Activated CD8-positive, alpha-beta T cell treated with anti-CD3 and anti-CD28 coated beads for 36 hours (primary cell): ENCODE results near the gene MYOZ2. TPM values are rescaled to one million over a fixed set of nuclear protein-coding genes. Genes with fewer than 3 reads are reported as not detected.

Experiments used
- ATAC-seq: fragments of 200-7000 bp; cut with Tn5 transposase; one replicate; pipeline ENCODE4 v1.10.0; 2021; ENCODE audit warnings: mild to moderate bottlenecking, moderate library complexity
- CTCF ChIA-PET: fragments of 350-600 bp; sonication (Branson Sonifier 250); formaldehyde crosslinking; loops from one replicate; lab custom pipeline; 2021; ENCODE audit warnings: antibody characterized with exemption; lab: Charles Lee
- POLR2A ChIA-PET: fragments of 350-600 bp; sonication (Branson Sonifier 250); formaldehyde crosslinking; loops from one replicate; lab custom pipeline; 2021; ENCODE audit warnings: antibody characterized with exemption; lab: Charles Lee
- DNase-seq: peaks from one replicate; pipeline ENCODE4 v3.0.0-alpha.2; 2020
- H3K27ac Mint-ChIP-seq: one replicate; pipeline ENCODE4 v1.8.0; 2021; ENCODE audit warnings: mild to moderate bottlenecking, mixed read lengths
- H3K27me3 Mint-ChIP-seq: one replicate; pipeline ENCODE4 v1.8.0; 2021; ENCODE audit warnings: mixed read lengths
- H3K36me3 Mint-ChIP-seq: one replicate; pipeline ENCODE4 v1.8.0; 2021; ENCODE audit warnings: low read depth, mixed read lengths
- H3K4me1 Mint-ChIP-seq: one replicate; pipeline ENCODE4 v1.8.0; 2021; ENCODE audit warnings: low read depth, mixed read lengths
- H3K4me3 Mint-ChIP-seq: one replicate; pipeline ENCODE4 v1.8.0; 2021; ENCODE audit warnings: mild to moderate bottlenecking, moderate library complexity, mixed read lengths
- H3K9me3 Mint-ChIP-seq: one replicate; pipeline ENCODE4 v1.8.0; 2021; ENCODE audit warnings: mixed read lengths
- CTCF ChIP-seq: fragments of 200-600 bp; IDR thresholded peaks from one replicate; pipeline ENCODE4 v1.8.0; 2022; ENCODE audit warnings: antibody characterized with exemption, mild to moderate bottlenecking
- intact Hi-C: fragments of 100-400 bp; cut with micrococcal nuclease; formaldehyde crosslinking; loops from one replicate; pipeline ENCODE4 v1.10.0; 2022
- total RNA-seq, 2 experiments: library from RNA; stranded (reverse); gene quantifications; one replicate each; pipeline ENCODE4 v1.2.3, GENCODE V29; 2021

Gene MYOZ2
- total RNA-seq, 2 experiments from 2014 or later = not detected

GRCh38 chr4:119227690-119228089 is 92.1 kb downstream of the MYOZ2 start:
- Mint-ChIP-seq H3K4me1 (peaks cover 61% of the 10 kb centered on the region), H3K4me3 (no peak overlapping the region), H3K36me3 (peaks cover 42% of the 10 kb centered on the region), H3K27ac (peak overlapping the region; percentile 76), H3K27me3 (no peaks in the 10 kb centered on the region), H3K9me3 (peaks cover 1% of the 10 kb centered on the region)
- CTCF ChIA-PET = interaction anchor here (0.9 to 1.8 kb wide), 2 partner anchors 10 to 14 kb away, joined by 3 to 7 read pairs; no protein-coding TSS in a partner anchor
- intact Hi-C loops = no loop called here
- no peak for TF ChIP-seq CTCF
- no peak for ATAC-seq
- no peak for DNase-seq
- POLR2A ChIA-PET = interaction anchor here (1.7 to 4.0 kb wide), 2 partner anchors 13 to 15 kb away, joined by 7 to 18 read pairs; partner anchors contain the start of gene USP53

- ChIA-PET POLR2A (interaction anchor here (4.0 kb wide), 1 partner anchor 16 kb away, joined by 18 read pairs; the partner anchor contains the start of gene USP53), CTCF (interaction anchor here (1.1 kb wide), 1 partner anchor 187 kb away, joined by 3 read pairs; no protein-coding TSS in a partner anchor)
- no peaks in the 10 kb centered on the region for H3K27me3 Mint-ChIP-seq
- DNase-seq = peak; percentile 18
- H3K36me3 Mint-ChIP-seq = peaks cover 38% of the 10 kb centered on the region
- peak overlapping the region; percentile 76 for H3K27ac Mint-ChIP-seq
- intact Hi-C loops = no loop called here
- H3K4me1 Mint-ChIP-seq = peaks cover 62% of the 10 kb centered on the region
- ATAC-seq = no peak
- no peak for TF ChIP-seq CTCF
- peaks cover 1% of the 10 kb centered on the region for H3K9me3 Mint-ChIP-seq
- H3K4me3 Mint-ChIP-seq = no peak overlapping the region
These were observed 92.8 kb downstream of the MYOZ2 start for GRCh38 chr4:119228406-119228805.

- Mint-ChIP-seq H3K27me3 (no peaks in the 10 kb centered on the region), H3K4me1 (peaks cover 64% of the 10 kb centered on the region), H3K27ac (peak overlapping the region; percentile 27), H3K9me3 (peaks cover 1% of the 10 kb centered on the region), H3K4me3 (no peak overlapping the region), H3K36me3 (peaks cover 28% of the 10 kb centered on the region)
- ChIA-PET POLR2A (interaction anchor here (1.7 kb wide), 1 partner anchor 21 kb away, joined by 5 read pairs; no protein-coding TSS in a partner anchor), CTCF (no interaction called here)
- no peak for ATAC-seq
- intact Hi-C loops = no loop called here
- no peak for DNase-seq
- TF ChIP-seq CTCF = no peak
These were observed 94.5 kb downstream of the MYOZ2 start for GRCh38 chr4:119229908-119230687.

DNA sequence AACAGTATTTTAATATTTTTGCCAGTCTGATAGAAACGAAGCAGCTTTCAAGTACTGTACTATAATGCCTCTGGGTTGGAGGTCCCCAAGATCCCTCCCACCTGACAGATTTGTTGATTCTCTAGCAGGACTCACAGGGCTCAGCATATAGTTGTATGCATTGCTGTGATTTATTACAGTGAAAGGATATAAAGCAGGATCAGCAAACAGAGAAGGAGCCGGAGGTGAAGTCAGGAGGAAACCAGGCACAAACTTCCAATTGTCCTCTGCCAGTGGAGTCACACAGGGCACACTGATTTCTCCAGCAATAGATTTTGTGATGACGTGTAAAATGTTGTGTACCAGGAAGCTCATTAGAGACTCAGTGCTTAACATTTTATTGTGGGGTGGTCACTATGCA is 95.9 kb downstream of the MYOZ2 start:
- peaks cover 32% of the 10 kb centered on the region for H3K36me3 Mint-ChIP-seq
- no peaks in the 10 kb centered on the region for H3K27me3 Mint-ChIP-seq
- H3K4me1 Mint-ChIP-seq = peaks cover 69% of the 10 kb centered on the region
- CTCF ChIA-PET = interaction anchor here (2.1 kb wide), 1 partner anchor 19 kb away, joined by 6 read pairs; the partner anchor contains the start of gene USP53
- H3K4me3 Mint-ChIP-seq = no peak overlapping the region
- H3K9me3 Mint-ChIP-seq = no peaks in the 10 kb centered on the region
- intact Hi-C loops = no loop called here
- no peak for DNase-seq
- H3K27ac Mint-ChIP-seq = no peak overlapping the region
- ATAC-seq = no peak
- TF ChIP-seq CTCF = no peak
- POLR2A ChIA-PET = interaction anchor here (0.9 kb wide), 1 partner anchor 19 kb away, joined by 6 read pairs; the partner anchor contains the start of gene USP53

GRCh38 chr4:119232286-119232685 is 96.7 kb downstream of the MYOZ2 start:
- peaks cover 74% of the 10 kb centered on the region for H3K4me1 Mint-ChIP-seq
- H3K4me3 Mint-ChIP-seq = no peak overlapping the region
- DNase-seq (no peak), ATAC-seq (no peak)
- TF ChIP-seq CTCF = no peak
- CTCF ChIA-PET = interaction anchor here (1.0 to 2.1 kb wide), 2 partner anchors 20 to 25 kb away, joined by 3 to 6 read pairs; partner anchors contain the start of gene USP53
- no peaks in the 10 kb centered on the region for H3K9me3 Mint-ChIP-seq
- H3K27ac Mint-ChIP-seq = no peak overlapping the region
- POLR2A ChIA-PET = interaction anchor here (0.7 to 1.3 kb wide), 3 partner anchors 11 to 19 kb away, joined by 3 to 6 read pairs (median 4); partner anchors contain the start of gene USP53
- H3K36me3 Mint-ChIP-seq = peaks cover 38% of the 10 kb centered on the region
- H3K27me3 Mint-ChIP-seq = no peaks in the 10 kb centered on the region
- intact Hi-C loops = no loop called here
